ENCODE data around the gene CRELD2.

GRCh38 chr22:49938565-49939136 lies 20.2 kb downstream of the CRELD2 start:
- TF ChIP-seq CTCF (IDR thresholded peaks at IDR 0.05) (no peak), POLR2A (IDR thresholded peaks at IDR 0.05) (no peak)

Measured in tibial nerve (tissue), 3 donors.